ENCODE data around the gene RAB31.

DNA sequence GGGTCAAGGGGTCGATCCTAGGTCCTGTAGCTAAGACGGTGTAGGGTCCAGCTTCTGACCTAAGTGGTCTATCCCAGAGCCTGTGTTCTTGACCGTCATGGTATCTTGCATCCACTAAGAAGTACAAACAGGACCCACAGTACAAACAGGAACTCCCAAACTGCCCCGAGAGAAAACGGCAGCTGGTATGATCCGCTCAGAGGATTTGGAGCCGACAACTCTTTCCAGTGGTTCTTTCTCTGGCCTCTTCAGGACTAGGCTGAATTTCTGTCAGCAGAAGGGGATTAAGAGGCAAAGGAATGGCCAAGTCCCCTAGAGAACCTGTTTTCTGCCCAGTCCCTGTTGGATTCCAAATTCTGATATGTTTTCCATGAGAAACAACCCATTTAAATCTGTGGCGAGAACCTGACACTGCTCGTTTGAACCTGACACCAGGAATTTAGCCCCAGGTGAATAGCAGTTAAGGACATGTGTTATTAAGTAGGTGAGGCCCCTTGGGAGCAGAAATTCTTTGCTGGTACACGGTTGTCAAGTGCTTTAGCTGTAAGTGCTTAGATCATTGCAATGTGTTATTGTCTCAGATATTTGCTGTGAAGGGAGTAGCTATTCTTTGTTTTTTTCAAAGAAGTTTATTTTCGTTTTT, 127.1 kb downstream of the RAB31 start:
- no peak for TF ChIP-seq GATA2 (IDR thresholded peaks at IDR 0.05; ENCODE audit: low read depth, low read length)
- TF ChIP-seq GATA3 (IDR thresholded peaks at IDR 0.05; ENCODE audit: low read depth, low read length) = no peak
